NCI-H1105 treated with DMSO at 0.1 percent for 48 hours (cell line): ENCODE measurements around the gene KCP.

Experiments used
- DNase-seq: peaks from one replicate; lab custom pipeline; 2025; lab: John Stamatoyannopoulos, UW

KCP gene

DNA sequence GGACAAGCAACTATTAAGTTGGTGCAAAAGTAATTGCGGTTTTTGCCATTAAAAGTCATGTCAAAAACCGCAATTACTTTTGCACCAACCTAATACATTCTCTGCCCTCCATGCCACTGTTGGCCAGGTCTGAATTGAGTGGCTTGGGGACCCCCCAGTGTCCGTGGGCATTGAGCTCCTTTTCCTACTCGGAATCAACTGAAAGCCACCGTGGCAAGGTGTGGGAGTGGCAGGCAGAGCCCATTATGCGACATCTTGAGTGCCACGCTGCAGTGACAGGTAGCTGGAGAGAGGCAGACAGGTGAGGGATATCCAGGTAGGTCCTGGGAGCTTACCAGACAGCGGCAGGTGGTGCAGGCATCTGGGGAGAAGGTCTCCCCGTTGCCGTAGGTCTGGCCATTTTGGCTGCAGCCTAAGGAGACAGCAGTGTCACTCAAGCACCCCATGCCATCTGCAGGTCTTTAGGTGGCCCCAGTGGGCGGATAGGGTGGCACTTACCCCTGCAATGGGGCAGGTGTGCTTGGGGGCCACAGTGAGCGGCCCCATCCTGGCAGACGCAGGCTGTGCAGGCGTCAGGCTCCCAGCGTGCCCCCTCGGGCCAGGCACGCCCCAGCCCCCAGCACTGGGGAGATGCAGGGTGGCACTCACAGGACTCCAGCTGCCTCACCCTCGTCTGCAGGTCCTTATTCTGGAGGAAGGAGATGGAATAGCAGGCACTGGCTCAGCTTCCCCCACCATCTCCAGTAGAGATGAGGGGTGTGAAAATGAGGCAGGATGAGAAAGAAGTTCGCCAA is 3.5 kb downstream of the KCP start:
- DNase-seq, result no peak

DNA sequence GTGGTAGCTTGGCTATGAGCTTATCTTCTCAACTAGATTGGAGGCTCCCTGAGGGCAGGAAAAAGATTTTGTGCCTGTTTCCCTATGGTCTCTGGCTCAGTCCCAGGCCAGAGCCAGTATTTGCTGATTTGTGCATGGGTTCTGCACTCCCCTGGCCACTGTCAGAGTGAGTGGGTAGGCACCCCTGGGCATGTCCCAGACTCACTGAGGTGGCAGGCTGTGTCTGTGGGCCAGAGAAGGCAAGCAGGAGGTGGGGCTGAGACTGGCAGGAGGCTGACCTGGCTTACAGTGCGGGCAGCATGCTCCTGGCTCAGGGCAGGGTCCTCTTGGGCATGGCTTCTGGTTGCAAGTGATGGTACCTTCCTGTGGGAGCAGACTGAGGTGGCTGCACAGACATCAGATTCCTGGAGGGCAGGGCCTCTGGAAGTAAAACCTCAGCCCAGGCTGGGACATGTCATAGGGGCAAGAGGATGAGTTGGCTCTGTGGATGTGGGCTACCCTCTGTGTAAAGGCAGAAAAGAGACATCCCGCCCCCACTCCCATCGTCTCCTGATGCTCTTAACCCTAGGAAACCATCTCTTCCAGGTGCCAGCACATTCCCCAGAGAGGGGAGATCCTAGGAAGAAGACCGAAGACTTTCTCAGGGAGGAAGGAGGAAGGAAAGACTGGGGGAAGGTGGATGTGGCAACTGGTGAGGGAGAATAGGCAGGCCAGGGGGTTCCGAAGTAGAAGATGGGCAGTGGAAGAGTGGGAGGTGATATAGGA is 4.3 kb downstream of the KCP start:
- DNase-seq, result no peak

DNA sequence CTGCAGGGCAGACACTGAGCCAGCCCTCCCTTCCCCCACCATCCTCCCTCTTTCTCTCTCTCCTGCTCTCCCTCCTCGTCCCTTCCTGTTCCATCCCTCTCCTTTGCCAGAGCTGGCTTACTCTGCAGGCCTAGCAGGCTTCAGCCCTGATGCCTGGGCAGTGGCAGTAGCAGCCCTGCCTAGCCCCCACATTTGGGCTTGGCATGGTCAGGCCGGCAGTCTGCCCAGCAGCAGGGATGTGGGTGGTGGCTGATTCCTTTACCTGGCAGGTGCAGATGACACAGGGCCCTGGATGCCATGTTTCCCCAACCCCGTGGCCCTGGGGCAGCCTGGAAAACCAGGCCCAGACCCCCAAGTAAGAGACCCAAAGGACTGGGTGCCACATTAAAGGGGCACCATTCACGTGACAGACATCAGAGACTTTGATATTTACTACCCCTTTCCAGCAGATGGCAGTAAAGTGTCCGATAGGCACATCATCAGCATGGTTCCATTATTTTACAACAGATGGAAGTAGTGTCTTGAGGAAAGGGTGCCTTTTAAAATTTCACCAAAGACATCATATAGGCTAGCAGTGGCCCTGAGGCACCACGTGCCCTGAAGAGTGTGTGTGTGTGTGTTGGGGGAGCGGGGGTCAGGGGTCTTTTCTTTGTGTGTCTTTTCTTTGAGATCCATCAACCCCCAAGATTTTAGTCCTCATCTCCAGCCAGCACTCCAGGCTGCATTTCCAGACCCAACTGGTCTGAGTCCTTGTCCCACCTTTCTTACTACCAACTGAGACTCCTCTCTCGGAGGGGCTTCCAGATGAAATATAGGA is 5.9 kb downstream of the KCP start:
- peak; percentile 74 for DNase-seq

DNA sequence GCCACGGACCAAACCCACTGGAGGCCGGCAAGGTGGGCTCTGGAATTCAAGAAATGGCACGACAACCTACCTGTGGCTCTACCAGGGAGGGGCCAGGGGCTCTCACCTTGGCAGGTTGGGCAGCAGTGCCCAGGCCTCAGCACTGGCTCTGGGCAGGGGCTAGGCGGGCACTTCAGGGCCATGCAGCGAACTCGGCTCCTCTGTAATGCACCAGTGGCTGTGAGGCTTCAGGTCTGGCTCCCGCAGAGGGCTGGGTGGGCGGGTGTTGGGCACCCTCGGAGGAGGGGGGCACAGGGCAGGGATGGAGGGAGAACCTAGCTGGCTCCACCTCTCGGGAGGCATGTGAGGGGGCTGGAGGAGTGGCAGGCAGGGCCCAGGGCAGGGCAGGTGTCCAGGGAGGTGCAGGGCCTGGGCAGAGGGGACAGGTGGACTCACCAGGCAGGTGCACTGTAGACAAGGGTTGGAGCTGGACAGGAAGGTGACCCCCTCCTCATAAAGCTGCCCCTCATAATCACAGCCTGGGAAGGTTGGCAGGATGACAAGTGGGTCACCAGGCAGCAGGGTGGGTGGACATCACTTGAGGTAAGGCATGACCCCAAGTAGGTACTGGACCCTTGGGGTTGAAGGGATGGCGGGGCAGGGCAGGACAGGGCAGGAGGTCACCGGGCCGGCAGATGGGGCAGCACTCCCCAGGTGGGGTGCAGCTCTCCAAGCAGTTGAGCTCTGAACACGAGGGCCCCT is 6.7 kb downstream of the KCP start:
- DNase-seq, result no peak

DNA sequence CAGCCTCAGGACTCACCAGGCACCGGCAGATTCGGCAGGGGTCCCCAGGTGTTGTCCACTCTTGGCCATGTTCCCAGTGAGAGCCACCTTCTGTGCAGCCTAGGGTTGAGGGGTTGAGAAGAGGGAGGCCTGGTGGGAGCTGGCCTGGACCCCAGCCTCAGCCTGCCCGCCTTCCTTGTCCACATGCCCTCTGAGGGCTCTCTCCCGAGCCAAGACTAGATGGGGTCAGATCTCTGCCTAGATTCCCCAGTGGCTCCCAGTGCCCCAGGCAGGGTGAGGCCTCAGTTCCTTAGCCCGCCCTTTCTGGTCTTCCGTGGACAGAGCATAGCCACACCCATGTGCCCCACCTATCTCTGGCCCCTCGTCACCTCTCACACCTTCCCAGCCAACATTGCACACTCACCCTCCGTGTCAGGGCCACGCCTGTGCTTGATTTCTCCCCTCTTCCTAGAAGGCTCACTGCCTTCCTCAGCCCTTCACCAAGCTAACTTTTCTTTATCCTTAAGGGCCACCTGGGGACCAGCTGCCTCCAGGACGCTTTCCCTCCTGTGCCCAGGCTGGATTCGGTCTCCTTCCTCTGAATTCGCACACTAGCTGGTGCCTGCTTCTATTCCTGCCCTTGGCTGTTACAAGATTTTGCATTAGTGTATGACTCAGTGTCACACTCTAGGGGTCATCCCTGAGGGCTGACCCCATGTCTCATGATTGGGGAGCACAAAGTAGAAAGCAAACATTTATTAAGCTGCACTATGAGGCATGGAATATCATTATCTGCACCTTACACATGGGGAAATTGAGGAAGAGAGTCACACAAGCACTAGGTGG is 7.5 kb downstream of the KCP start:
- no peak for DNase-seq

DNA sequence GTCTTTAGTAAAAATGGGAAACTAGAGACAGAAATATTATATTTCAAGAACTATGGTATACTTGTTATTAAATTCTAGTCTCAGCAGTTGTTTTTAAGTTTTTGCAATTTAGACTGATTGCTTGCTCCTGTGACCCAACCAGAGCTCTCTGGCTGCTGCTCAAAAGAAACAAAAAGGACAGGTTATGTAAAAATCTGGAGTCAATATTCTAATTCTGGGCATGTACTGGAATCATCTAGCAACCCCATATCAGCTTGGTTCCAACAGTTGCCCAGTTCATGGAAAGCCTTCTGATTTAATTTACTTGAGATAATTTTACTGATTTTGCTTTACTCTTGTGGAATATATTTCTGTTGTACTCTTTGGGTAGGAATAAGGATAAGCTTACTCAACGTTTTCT is 10.3 kb downstream of the KCP start:
- no peak for DNase-seq

DNA sequence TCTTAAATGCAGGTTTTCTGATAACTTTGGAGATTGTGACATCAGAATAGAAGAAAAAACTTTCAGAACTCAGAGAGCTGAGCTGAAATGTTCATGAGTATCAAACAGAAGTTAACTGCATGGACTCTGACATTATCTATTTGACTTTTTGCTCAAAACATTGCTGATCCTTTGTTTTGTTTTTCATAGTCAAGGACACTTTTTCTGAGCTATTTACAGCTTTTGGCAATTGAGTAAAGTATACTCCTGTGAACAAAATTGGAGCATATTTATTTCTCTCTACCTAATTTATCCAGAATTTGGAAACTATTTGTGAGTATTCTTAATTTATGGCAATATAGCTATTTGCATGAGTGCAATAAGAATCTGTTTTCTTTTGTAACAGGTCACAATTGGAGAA is 11.1 kb downstream of the KCP start:
- DNase-seq, result no peak

DNA sequence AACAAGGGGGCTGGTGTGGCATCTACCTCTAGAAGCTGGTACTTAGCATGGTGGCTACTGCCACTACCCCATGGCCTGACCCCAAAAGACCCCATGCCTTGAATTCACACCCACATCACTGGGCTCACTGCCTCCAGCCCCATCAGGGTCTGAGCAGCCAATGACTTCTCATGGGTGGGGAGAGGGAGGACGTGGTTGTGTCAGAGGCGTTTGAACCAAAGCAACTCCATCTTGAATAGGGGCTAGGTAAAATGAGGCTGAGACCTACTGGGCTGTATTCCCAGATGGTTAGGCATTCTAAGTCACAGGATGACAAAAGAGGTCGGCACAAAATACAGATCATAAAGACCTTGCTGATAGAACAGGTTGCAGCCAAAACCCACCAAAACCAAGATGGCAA is 15.2 kb downstream of the KCP start:
- DNase-seq, result no peak

DNA sequence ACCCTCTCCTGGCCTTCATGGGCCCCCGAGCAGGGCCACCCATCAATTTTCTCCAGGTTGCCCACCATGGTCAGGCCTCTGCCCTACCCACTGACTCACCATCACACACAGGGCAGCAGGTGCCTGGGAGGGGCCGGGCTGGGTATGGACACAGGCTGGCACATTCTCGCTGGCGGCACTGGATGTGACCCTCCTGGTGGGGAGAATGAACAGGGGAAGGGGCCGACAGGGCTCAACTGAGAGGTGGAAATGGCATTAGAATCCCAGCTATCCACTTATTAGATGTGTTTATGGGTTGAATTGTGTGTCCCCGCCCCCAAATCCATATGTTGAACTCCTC is 16.4 kb downstream of the KCP start:
- no peak for DNase-seq

DNA sequence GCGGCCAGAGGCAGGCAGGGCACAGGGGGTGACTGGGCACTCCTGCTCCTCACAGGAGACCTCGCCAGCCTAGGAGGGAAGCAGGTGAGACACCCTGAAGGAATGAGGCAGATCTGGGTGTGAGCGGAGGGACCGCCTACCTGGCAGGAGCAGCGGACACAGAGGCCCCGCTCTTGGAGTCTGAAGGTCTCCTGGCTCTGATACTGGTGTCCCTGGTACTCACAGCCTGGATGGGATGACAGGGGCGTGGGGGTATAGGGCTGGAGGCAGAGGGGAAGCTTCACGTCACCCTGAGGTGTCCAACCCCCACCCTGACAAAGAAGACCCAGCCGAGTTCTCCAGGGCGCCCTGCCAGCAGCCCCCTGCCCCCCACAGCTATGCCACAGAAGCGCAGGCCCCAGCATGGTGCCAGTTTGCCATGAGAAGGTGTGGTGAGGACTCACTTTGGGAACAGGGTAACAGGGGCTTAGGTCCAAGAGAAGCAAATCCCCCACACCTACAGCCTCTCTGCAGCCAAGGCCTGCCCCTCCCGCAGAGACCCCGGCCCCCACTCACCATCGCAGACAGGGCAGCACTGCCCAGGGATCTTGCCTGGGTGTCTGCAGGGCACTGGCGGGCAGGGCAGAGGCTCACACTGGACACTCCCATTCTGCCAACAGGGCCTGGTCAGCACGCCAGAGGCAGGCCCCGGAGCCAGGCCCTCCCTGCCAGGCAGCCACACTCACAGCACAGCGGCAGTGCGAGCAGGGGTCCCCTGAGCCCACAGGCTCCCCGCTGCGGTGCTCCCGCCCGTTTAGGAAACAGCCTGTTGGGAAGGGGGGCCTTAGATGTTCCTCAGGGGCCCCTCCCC is 17.0 kb downstream of the KCP start:
- no peak for DNase-seq

DNA sequence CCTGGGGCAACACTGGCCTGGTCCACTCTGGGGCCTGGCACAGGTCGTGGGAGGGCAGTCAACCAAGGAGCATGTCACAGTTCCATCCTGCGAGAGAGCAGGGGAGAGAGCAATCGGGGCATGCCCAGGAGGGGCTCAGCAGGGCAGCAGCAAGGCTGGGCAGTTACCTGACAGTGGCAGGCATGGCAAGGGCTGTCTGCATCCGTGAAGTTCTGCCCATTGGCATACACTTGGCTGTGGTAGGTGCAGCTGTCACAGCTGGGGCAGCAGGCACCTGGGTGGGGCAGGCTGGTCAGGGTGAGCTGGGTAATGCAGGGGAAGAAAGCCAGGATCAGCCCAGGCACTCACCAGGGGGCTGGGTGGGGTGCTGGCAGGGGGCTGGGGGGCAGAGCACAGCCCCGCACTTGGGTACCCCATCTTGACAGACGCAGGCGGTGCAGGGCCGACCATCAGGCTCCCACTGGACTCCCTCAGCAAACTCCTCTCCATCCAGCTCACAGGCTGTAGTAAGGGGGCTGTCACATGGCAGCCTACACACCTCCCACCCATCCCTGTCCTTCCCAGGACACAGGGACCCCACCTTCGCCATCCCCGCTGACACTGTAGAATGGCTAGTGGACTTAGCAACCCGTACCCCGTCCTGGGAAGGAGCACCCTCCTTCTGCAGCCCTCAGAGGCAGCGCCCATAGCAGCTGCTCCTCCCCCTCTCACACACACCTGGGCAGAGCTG is 17.8 kb downstream of the KCP start:
- no peak for DNase-seq

DNA sequence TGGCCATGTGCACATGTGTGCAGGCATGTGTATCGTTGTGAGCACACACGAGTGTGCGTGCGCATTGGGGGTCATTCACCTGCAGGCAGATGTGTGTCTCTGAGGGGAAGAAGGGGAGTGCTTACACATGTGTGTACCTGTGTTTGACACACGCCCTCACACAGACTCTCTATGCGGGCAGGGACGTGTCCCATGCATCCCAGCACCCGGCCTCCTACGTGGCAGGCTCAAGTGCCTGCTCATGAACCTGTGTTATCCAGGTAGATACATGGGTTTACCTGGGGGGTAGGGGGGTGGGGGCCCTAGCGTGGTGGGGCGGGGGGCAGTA is 18.6 kb downstream of the KCP start:
- no peak for DNase-seq

DNA sequence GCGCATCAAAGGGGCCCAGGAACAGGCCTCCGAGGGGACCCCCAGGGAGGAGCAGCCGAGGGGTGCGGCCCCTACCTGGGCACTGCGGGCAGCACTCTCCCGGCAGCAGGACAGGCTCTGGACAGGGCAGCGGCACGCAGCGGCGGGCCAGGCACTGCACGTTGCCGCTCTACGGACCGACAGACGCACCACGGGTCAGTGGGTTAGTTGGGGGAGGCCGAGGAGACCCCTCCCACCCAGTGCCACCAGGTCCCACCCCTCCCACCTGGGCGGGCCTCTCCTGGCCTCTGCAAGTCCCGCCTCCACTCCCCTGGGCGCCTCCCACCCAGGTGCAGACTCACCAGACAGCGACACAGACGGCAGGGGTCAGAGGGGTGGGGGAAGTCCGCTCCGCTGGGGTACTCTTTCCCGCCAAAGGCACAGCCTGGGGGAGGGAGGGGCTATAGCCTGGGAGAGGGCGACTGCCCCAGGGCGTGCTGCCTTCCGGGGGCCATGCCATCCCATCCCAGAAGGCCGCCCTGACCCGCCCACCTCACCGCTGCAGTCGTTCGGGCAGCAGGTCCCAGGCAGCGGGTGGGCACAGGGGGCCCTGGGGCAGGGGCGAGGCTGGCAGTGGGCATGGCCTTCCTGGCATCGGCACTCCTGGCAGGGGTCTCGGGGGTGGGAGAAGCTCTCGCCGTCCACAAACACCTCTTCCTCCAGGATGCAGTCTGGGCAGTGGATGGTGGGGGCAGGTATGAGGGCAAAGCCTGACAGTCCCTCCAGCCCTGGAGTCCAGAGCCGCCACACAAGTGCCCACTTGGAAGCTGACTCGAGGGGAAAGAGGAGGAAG is 19.2 kb downstream of the KCP start:
- DNase-seq, result peak; percentile 9

DNA sequence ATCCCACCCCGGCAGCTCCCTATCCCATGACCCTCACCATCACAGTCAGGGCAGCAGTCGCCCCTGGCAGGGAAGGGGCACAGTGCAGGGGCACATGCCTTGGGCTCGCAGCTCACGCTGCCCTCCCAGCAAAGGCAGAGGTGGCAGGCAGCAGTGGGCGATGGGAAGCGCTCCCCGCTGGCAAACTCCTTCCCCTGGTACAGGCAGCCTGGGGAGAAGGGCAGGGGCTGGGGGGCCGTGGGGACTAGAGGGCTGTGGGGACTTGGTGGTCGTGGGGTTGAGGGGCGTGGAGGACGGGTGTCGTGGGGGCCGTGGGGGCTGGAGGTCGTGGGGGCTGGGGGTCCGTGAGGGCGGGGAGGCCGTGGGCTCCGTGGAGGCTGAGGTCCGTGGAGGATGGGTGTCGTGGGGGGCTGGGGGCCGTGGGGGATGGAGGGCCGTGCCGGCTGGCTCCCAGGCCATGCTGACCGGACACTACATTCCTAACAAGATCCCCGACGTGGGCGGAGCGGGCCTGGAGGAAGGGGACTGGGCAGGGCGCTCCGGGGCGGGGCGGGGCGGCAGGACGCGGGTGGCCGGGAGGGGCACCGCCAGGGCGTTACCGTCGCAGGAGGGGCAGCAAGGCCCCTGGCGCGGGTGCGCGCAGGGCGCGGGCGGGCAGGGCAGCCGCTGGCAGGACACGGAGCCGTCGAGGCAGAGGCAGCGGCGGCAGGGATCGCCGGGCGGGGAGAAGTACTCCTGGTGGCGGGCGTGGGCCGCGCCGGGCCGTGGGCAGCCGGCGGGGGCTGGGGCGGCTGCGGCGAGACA is 20.0 kb downstream of the KCP start:
- no peak for DNase-seq

DNA sequence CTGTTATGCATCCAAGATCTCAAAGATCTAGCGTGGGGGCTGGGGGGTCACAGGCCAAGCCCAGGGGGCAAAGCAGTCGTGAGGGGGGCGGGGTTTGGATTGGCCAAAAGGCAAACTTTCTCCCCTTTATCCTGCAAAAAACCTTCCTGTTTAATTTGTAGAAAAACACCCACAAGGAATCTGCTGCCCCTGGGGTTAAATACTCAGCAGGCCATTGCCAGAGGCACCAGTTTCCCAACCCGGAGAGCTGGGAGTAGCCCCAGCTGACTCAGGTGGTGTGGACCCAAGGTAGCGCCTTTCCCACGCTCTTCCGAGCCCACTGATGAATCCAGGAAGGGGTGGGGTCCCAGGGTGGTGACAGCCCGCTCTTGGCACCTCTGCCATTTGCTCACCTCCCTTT is 21.4 kb downstream of the KCP start:
- DNase-seq, result no peak

DNA sequence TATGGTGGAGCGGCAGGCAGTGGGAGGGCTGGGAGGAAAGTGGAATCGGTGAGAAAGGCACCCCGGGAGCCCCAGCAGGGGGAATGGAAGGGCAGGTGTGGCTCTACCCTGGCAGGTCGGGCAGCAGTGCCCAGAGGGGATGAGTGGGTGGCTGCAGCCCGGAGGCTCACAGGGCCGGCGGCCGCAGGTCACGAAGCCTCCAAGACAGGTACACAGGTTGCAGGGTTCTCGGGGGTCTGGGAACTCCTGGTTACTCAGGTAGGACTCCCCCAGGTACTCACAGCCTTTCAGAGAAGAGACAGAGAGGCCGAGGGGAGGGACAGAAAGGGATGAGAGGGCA is 21.8 kb downstream of the KCP start:
- no peak for DNase-seq

DNA sequence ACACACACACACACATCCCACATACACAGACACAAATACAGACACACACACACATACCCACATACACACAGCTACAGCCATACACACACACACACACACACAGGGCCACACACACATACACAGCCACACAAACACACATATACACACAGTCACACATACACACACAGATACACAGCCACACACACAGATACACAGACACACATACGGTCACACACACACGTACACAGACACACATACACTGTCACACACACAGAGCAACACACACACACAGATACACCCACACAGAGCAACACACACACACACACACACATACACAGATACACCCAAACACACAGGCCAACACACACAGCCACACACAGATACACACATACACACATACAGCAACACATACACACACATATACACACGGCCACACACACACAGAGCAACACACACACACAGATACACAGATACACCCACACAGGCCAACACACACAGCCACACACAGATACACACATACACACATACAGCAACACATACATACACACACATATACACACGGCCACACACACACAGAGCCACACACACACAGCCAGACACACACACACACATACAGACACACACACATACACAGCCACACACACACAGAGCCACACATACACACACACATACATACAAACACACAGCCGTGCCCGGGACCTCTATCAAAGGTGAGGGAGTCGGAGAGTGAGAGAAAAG is 22.3 kb downstream of the KCP start:
- DNase-seq, result no peak
